Ishikawa (cell line): Measurements from ENCODE around the gene TNS1.

Experiments
- EP300 ChIP-seq: IDR thresholded peaks from 2 replicates; pipeline ENCODE4 v1.6.1; 2012; ENCODE audit warnings: borderline replicate concordance
- RAD21 ChIP-seq: IDR thresholded peaks from 2 replicates; pipeline ENCODE4 v1.6.1; 2012; ENCODE audit warnings: low read depth
- TAF1 ChIP-seq: IDR thresholded peaks from 2 replicates; pipeline ENCODE4 v1.6.1; 2012; ENCODE audit warnings: low read depth, mild to moderate bottlenecking
- TCF12 ChIP-seq: IDR thresholded peaks from 2 replicates; pipeline ENCODE4 v1.6.1; 2012; ENCODE audit warnings: low read depth
- TEAD4 ChIP-seq: IDR thresholded peaks from 2 replicates; pipeline ENCODE4 v1.6.1; 2012
- TF ChIP-seq, protein P1 (sequence below): IDR thresholded peaks from 2 replicates; pipeline ENCODE4 v1.6.1; 2012; ENCODE audit warnings: low read depth, mild to moderate bottlenecking
- TF ChIP-seq, protein P2 (sequence below): IDR thresholded peaks from 2 replicates; pipeline ENCODE4 v1.6.1; 2012

DNA sequence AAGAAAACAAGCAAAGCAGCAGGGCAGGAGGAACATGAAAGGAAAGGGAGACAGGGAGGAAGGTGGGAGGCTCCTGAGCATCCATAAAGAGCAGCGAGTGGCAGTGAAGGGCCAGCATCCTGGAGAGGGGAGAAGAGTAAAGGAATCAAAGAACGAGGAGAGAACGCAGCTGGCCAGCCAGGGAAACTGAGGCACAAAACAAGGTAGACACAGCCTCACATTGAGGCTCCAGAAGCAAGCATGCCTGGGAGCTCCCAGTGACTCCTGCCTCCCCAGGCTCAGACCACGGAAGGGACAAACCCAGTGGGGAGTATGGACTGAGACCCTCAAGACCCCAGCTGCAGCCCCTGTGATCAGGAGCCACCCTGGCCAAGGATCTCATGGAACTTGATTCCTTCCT, 14.0 kb upstream of the TNS1 start:
- TF ChIP-seq, protein P1, sequence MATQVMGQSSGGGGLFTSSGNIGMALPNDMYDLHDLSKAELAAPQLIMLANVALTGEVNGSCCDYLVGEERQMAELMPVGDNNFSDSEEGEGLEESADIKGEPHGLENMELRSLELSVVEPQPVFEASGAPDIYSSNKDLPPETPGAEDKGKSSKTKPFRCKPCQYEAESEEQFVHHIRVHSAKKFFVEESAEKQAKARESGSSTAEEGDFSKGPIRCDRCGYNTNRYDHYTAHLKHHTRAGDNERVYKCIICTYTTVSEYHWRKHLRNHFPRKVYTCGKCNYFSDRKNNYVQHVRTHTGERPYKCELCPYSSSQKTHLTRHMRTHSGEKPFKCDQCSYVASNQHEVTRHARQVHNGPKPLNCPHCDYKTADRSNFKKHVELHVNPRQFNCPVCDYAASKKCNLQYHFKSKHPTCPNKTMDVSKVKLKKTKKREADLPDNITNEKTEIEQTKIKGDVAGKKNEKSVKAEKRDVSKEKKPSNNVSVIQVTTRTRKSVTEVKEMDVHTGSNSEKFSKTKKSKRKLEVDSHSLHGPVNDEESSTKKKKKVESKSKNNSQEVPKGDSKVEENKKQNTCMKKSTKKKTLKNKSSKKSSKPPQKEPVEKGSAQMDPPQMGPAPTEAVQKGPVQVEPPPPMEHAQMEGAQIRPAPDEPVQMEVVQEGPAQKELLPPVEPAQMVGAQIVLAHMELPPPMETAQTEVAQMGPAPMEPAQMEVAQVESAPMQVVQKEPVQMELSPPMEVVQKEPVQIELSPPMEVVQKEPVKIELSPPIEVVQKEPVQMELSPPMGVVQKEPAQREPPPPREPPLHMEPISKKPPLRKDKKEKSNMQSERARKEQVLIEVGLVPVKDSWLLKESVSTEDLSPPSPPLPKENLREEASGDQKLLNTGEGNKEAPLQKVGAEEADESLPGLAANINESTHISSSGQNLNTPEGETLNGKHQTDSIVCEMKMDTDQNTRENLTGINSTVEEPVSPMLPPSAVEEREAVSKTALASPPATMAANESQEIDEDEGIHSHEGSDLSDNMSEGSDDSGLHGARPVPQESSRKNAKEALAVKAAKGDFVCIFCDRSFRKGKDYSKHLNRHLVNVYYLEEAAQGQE = no peak
- TF ChIP-seq EP300 (no peak), TAF1 (no peak), TEAD4 (no peak), RAD21 (no peak), TCF12 (no peak)
- TF ChIP-seq, protein P2, sequence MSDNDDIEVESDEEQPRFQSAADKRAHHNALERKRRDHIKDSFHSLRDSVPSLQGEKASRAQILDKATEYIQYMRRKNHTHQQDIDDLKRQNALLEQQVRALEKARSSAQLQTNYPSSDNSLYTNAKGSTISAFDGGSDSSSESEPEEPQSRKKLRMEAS = no peak
